Measurements from ENCODE around the gene LARP7.
"Not testable (repeated sequence)": the region's sequence is repeated elsewhere in the genome, so short reads cannot be mapped to it uniquely, and the experiment has no call there.

LARP7 gene

GRCh38 chr4:112651641-112652040 lies 14.7 kb downstream of the LARP7 start:
- no peak for DNase-seq

- DNase-seq: no peak
Measured at GRCh38 chr4:112652216-112652615, 15.3 kb downstream of the LARP7 start.

- DNase-seq: no peak
Measured at GRCh38 chr4:112655270-112655669, 18.3 kb downstream of the LARP7 start.

- not testable (repeated sequence) for DNase-seq
Measured at GRCh38 chr4:112656115-112656514, 19.2 kb downstream of the LARP7 start.

- no peak for DNase-seq
Measured at GRCh38 chr4:112664611-112665010, 27.7 kb downstream of the LARP7 start.

GRCh38 chr4:112668131-112668530 lies 31.2 kb downstream of the LARP7 start:
- DNase-seq: no peak

GRCh38 chr4:112673076-112673475 lies 36.1 kb downstream of the LARP7 start:
- no peak for DNase-seq

- DNase-seq: no peak
Measured at GRCh38 chr4:112673686-112674085, 36.7 kb downstream of the LARP7 start.

GRCh38 chr4:112674376-112674775 lies 37.4 kb downstream of the LARP7 start:
- DNase-seq: no peak

GRCh38 chr4:112677519-112678091 lies 40.7 kb downstream of the LARP7 start:
- no peak for DNase-seq

- DNase-seq: no peak
Measured at GRCh38 chr4:112680996-112681395, 44.1 kb downstream of the LARP7 start.

- no peak for DNase-seq
Measured at GRCh38 chr4:112693507-112693906, 56.6 kb downstream of the LARP7 start.

GRCh38 chr4:112700679-112701078 lies 63.7 kb downstream of the LARP7 start:
- DNase-seq: no peak

- no peak for DNase-seq
Measured at GRCh38 chr4:112702892-112703291, 65.9 kb downstream of the LARP7 start.

- DNase-seq: no peak
Measured at GRCh38 chr4:112704322-112704721, 67.4 kb downstream of the LARP7 start.

GRCh38 chr4:112704991-112705845 lies 68.3 kb downstream of the LARP7 start:
- no peak for DNase-seq

GRCh38 chr4:112705891-112706839 lies 69.2 kb downstream of the LARP7 start:
- not testable (repeated sequence) for DNase-seq

GRCh38 chr4:112706840-112707207 lies 69.9 kb downstream of the LARP7 start:
- no peak for DNase-seq

All from NCI-H446 treated with DMSO at 0.1 percent for 48 hours (cell line).